ENCODE results near the gene TCF7L1.

The TCF7L1 gene

DNA sequence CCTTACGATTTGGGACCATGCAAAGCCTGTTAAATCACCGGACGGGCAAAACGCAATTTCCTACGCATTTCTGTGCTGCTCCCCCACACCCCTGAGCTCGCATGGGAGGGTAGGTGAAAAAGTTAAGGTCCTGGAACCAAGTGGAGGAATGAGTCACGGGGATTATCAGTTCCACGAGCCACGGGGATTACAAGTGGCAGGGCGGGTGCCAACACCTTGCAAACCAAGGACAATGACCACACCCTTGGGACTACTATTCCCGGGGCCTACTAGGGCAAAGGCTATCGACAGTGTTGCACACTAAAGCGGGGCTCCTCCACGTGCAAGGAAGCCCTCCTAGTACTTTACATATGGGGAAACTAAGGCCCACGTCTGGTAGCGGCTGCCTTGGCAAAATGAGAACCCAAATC is 220.7 kb downstream of the TCF7L1 start (continued):
- TF ChIP-seq BACH2 (CRISPR knock-in tag; IDR thresholded peaks at IDR 0.05; ENCODE audit: borderline replicate concordance) = no peak

DNA sequence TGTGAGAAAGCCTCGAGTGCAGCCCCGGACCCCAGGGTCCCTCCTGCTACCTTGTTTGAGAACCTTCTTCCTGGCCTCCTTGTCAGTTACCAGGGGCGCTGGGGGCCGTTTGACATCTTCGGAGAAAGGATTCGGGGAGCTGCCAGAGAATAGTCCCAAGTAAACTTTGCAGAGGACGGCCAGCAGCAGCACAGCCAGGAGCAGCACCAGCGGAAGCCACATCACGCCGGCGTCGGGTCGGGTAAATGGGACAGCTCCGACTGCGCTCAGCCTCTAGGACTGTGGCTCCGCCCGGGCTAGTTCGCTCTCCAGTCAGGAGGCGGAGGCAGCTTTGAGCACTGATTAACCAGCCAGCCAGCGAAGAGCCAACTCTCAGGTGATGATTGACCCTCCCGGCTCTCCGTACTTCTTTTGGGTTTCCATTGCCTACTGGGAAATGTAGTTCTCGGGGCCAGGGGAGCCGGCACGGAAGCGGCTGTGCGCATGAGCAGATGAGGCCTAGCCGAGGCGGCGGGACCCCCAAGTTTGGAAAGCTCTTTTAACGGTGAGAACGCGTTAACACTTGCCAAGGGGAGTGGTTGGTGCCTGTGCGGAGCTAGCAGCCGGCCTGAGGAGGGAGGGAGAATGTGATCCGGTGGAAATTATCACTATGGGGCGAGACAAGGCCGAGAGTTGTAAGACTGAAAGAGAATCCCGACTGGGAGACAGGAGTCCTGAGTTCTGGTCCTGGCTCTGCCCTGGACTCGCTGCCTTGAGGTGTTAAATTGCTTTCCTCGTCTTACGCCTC is 221.3 kb downstream of the TCF7L1 start, which contains the start of the genes ELMOD3 and RETSAT:
Gene ELMOD3, plus strand, starts transcription at position 484 of the 787 bp plus-strand sequence. CDS start 2,430 bp downstream, outside the sequence.
Gene RETSAT, minus strand, starts transcription at position 243 of the 787 bp plus-strand sequence. Its CDS starts 21 bp downstream, at position 222.
- no peak for TF ChIP-seq CSDC2 (CRISPR knock-in tag; IDR thresholded peaks at IDR 0.05)
- TF ChIP-seq OSR1 (CRISPR knock-in tag; IDR thresholded peaks at IDR 0.05) = no peak
- no peak for TF ChIP-seq ZNF565 (CRISPR knock-in tag; conservative IDR thresholded peaks at IDR 0.05; ENCODE audit: low read depth)
- TF ChIP-seq ISL1 (CRISPR knock-in tag; IDR thresholded peaks at IDR 0.05) = no peak
- TF ChIP-seq, protein P1, sequence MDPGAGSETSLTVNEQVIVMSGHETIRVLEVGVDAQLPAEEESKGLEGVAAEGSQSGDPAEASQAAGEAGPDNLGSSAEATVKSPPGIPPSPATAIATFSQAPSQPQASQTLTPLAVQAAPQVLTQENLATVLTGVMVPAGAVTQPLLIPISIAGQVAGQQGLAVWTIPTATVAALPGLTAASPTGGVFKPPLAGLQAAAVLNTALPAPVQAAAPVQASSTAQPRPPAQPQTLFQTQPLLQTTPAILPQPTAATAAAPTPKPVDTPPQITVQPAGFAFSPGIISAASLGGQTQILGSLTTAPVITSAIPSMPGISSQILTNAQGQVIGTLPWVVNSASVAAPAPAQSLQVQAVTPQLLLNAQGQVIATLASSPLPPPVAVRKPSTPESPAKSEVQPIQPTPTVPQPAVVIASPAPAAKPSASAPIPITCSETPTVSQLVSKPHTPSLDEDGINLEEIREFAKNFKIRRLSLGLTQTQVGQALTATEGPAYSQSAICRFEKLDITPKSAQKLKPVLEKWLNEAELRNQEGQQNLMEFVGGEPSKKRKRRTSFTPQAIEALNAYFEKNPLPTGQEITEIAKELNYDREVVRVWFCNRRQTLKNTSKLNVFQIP (CRISPR knock-in tag; IDR thresholded peaks at IDR 0.05; ENCODE audit: borderline replicate concordance, low read depth) = no peak
- 0 out of 2 replicates have a peak, but pooled peaks have one; percentile 59 for TF ChIP-seq ZNF70 (CRISPR knock-in tag; IDR thresholded peaks at IDR 0.05)
- ATAC-seq = peak; percentile 99

DNA sequence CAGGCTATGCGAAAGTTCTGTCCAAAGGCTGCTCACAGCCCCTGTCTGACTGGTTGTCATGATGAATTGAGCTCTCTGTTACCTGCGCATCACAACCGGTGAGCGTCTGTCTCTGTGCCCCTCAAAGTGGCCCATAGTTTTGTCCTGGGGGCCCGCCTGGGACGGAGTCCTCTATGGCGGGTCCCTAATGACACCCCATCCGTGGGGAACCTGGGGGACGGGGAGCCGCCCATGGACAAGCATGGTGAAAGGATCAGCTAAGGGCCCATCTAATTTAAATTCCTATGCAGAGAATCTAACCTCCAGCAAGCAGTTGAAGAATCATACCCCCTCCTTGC is 221.8 kb downstream of the TCF7L1 start:
- no peak; the same call in 1 of the 3 replicates for ATAC-seq
- TF ChIP-seq, protein P2, sequence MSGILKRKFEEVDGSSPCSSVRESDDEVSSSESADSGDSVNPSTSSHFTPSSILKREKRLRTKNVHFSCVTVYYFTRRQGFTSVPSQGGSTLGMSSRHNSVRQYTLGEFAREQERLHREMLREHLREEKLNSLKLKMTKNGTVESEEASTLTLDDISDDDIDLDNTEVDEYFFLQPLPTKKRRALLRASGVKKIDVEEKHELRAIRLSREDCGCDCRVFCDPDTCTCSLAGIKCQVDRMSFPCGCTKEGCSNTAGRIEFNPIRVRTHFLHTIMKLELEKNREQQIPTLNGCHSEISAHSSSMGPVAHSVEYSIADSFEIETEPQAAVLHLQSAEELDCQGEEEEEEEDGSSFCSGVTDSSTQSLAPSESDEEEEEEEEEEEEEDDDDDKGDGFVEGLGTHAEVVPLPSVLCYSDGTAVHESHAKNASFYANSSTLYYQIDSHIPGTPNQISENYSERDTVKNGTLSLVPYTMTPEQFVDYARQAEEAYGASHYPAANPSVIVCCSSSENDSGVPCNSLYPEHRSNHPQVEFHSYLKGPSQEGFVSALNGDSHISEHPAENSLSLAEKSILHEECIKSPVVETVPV (CRISPR knock-in tag; IDR thresholded peaks at IDR 0.05) = no peak
- no peak for TF ChIP-seq SNAI2 (CRISPR knock-in tag; IDR thresholded peaks at IDR 0.05)

DNA sequence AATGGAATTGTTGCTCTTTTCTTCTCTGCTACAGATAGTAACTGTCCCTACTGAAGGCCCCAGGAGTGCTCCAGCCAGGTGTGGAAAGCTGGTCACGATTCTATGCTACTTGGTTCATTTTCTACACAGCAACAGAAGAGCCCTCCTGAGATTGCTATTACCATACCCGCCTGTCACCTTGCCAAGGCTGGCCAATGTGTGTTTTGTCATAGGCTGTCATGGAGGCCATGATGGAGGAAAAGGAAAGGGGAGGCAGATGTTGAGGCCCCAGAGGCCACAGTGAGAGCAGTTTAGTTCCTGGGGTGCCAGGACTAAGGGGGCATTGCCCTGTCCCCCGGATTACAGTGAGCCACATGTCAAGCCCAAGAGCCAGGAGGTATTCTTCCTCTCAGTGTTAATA is 222.3 kb downstream of the TCF7L1 start:
- no peak for ATAC-seq

More for the DNA sequence above, 222.3 kb downstream of the TCF7L1 start:
- TF ChIP-seq ZNF8 (CRISPR knock-in tag; IDR thresholded peaks at IDR 0.05) (no peak), SNAI2 (CRISPR knock-in tag; IDR thresholded peaks at IDR 0.05) (no peak), ZNF70 (CRISPR knock-in tag; IDR thresholded peaks at IDR 0.05) (no peak), ZNF565 (CRISPR knock-in tag; conservative IDR thresholded peaks at IDR 0.05; ENCODE audit: low read depth) (no peak), ZC3H10 (CRISPR knock-in tag; IDR thresholded peaks at IDR 0.05) (no peak), TCF4 (CRISPR knock-in tag; IDR thresholded peaks at IDR 0.05; ENCODE audit: borderline replicate concordance) (no peak), ARNTL (CRISPR knock-in tag; IDR thresholded peaks at IDR 0.05; ENCODE audit: borderline replicate concordance, low read depth) (no peak), OSR1 (CRISPR knock-in tag; IDR thresholded peaks at IDR 0.05) (no peak), ZFP3 (CRISPR knock-in tag; IDR thresholded peaks at IDR 0.05) (no peak), ZFP30 (CRISPR knock-in tag; IDR thresholded peaks at IDR 0.05) (no peak), PPARA (CRISPR knock-in tag; IDR thresholded peaks at IDR 0.05; ENCODE audit: borderline replicate concordance) (no peak), CSDC2 (CRISPR knock-in tag; IDR thresholded peaks at IDR 0.05) (no peak), ISL1 (CRISPR knock-in tag; IDR thresholded peaks at IDR 0.05) (no peak), BACH2 (CRISPR knock-in tag; IDR thresholded peaks at IDR 0.05; ENCODE audit: borderline replicate concordance) (no peak)
- TF ChIP-seq, protein P3, sequence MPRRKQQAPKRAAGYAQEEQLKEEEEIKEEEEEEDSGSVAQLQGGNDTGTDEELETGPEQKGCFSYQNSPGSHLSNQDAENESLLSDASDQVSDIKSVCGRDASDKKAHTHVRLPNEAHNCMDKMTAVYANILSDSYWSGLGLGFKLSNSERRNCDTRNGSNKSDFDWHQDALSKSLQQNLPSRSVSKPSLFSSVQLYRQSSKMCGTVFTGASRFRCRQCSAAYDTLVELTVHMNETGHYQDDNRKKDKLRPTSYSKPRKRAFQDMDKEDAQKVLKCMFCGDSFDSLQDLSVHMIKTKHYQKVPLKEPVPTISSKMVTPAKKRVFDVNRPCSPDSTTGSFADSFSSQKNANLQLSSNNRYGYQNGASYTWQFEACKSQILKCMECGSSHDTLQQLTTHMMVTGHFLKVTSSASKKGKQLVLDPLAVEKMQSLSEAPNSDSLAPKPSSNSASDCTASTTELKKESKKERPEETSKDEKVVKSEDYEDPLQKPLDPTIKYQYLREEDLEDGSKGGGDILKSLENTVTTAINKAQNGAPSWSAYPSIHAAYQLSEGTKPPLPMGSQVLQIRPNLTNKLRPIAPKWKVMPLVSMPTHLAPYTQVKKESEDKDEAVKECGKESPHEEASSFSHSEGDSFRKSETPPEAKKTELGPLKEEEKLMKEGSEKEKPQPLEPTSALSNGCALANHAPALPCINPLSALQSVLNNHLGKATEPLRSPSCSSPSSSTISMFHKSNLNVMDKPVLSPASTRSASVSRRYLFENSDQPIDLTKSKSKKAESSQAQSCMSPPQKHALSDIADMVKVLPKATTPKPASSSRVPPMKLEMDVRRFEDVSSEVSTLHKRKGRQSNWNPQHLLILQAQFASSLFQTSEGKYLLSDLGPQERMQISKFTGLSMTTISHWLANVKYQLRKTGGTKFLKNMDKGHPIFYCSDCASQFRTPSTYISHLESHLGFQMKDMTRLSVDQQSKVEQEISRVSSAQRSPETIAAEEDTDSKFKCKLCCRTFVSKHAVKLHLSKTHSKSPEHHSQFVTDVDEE (CRISPR knock-in tag; IDR thresholded peaks at IDR 0.05) = no peak
- TF ChIP-seq, protein P2 (CRISPR knock-in tag; IDR thresholded peaks at IDR 0.05) = no peak
- TF ChIP-seq, protein P4, sequence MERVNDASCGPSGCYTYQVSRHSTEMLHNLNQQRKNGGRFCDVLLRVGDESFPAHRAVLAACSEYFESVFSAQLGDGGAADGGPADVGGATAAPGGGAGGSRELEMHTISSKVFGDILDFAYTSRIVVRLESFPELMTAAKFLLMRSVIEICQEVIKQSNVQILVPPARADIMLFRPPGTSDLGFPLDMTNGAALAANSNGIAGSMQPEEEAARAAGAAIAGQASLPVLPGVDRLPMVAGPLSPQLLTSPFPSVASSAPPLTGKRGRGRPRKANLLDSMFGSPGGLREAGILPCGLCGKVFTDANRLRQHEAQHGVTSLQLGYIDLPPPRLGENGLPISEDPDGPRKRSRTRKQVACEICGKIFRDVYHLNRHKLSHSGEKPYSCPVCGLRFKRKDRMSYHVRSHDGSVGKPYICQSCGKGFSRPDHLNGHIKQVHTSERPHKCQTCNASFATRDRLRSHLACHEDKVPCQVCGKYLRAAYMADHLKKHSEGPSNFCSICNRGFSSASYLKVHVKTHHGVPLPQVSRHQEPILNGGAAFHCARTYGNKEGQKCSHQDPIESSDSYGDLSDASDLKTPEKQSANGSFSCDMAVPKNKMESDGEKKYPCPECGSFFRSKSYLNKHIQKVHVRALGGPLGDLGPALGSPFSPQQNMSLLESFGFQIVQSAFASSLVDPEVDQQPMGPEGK (CRISPR knock-in tag; IDR thresholded peaks at IDR 0.05; ENCODE audit: borderline replicate concordance) = no peak
- TF ChIP-seq, protein P1 (CRISPR knock-in tag; IDR thresholded peaks at IDR 0.05; ENCODE audit: borderline replicate concordance, low read depth) = no peak
- TF ChIP-seq, protein P5, sequence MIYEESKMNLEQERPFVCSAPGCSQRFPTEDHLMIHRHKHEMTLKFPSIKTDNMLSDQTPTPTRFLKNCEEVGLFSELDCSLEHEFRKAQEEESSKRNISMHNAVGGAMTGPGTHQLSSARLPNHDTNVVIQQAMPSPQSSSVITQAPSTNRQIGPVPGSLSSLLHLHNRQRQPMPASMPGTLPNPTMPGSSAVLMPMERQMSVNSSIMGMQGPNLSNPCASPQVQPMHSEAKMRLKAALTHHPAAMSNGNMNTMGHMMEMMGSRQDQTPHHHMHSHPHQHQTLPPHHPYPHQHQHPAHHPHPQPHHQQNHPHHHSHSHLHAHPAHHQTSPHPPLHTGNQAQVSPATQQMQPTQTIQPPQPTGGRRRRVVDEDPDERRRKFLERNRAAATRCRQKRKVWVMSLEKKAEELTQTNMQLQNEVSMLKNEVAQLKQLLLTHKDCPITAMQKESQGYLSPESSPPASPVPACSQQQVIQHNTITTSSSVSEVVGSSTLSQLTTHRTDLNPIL (CRISPR knock-in tag; IDR thresholded peaks at IDR 0.05; ENCODE audit: low read depth) = no peak

All from SK-N-SH treated with all-trans-retinoic acid at 6 μM for 48 hours (cell line).